ENCODE data around the gene TMEM240. TPM values are rescaled to one million over a fixed set of nuclear protein-coding genes. Genes with fewer than 3 reads are reported as not detected.
A peak's percentile ranks its signal among the peaks of the same experiment; 100 is the strongest.

Gene TMEM240
- total RNA-seq, 1 donor from 2014 or later: 10.3 TPM

GRCh38 chr1:1545946-1546737 is 5.7 kb upstream of the TMEM240 start:
- no peak for TF ChIP-seq CTCF (conservative IDR thresholded peaks at IDR 0.05)
- Mint-ChIP-seq H3K27ac (no peak overlapping the region), H3K27me3 (no peaks in the 10 kb centered on the region), H3K4me1 (ENCODE audit: unreplicated experiment) (no peaks in the 10 kb centered on the region), H3K36me3 (no peaks in the 10 kb centered on the region), H3K9me3 (no peaks in the 10 kb centered on the region), H3K4me3 (no peak overlapping the region)
- DNase-seq (ENCODE audit: extremely low spot score, unreplicated experiment): no peak

- Mint-ChIP-seq H3K4me1 (ENCODE audit: unreplicated experiment) (no peaks in the 10 kb centered on the region), H3K9me3 (no peaks in the 10 kb centered on the region), H3K27ac (no peak overlapping the region), H3K4me3 (no peak overlapping the region), H3K36me3 (no peaks in the 10 kb centered on the region), H3K27me3 (no peaks in the 10 kb centered on the region)
- no peak for DNase-seq (ENCODE audit: extremely low spot score, unreplicated experiment)
- TF ChIP-seq CTCF (conservative IDR thresholded peaks at IDR 0.05): no peak
Measured at GRCh38 chr1:1544544-1544943, 4.1 kb upstream of the TMEM240 start.

GRCh38 chr1:1543706-1544099 is 3.3 kb upstream of the TMEM240 start:
- Mint-ChIP-seq H3K27me3 (no peaks in the 10 kb centered on the region), H3K27ac (no peak overlapping the region), H3K9me3 (no peaks in the 10 kb centered on the region), H3K36me3 (no peaks in the 10 kb centered on the region), H3K4me3 (no peak overlapping the region), H3K4me1 (ENCODE audit: unreplicated experiment) (no peaks in the 10 kb centered on the region)
- DNase-seq (ENCODE audit: extremely low spot score, unreplicated experiment): no peak
- TF ChIP-seq CTCF (conservative IDR thresholded peaks at IDR 0.05): no peak

- no peaks in the 10 kb centered on the region for H3K9me3 Mint-ChIP-seq
- no peak for TF ChIP-seq CTCF (conservative IDR thresholded peaks at IDR 0.05)
- peak overlapping the region; percentile 31 for H3K4me3 Mint-ChIP-seq
- no peak overlapping the region for H3K27ac Mint-ChIP-seq
- H3K36me3 Mint-ChIP-seq: no peaks in the 10 kb centered on the region
- H3K4me1 Mint-ChIP-seq (ENCODE audit: unreplicated experiment): no peaks in the 10 kb centered on the region
- H3K27me3 Mint-ChIP-seq: no peaks in the 10 kb centered on the region
- DNase-seq (ENCODE audit: extremely low spot score, unreplicated experiment): no peak
Measured at GRCh38 chr1:1542766-1543705, 2.6 kb upstream of the TMEM240 start.

- no peak for TF ChIP-seq CTCF (conservative IDR thresholded peaks at IDR 0.05)
- Mint-ChIP-seq H3K9me3 (no peaks in the 10 kb centered on the region), H3K36me3 (no peaks in the 10 kb centered on the region), H3K27ac (peak overlapping the region; percentile 32), H3K27me3 (no peaks in the 10 kb centered on the region), H3K4me3 (peak overlapping the region; percentile 63), H3K4me1 (ENCODE audit: unreplicated experiment) (no peaks in the 10 kb centered on the region)
- no peak for DNase-seq (ENCODE audit: extremely low spot score, unreplicated experiment)
Measured at GRCh38 chr1:1541956-1542765, 1.7 kb upstream of the TMEM240 start.
